Stimulated activated CD8-positive, alpha-beta memory T cell treated with anti-CD3 and anti-CD28 coated beads, Interleukin-7, amount 100 ng/mL, for 48 hours (primary cell): Measurements from ENCODE around the gene MATN3.

Experiments used
- DNase-seq, 2 donors: peaks; one replicate each; pipeline ENCODE4 v3.0.0-alpha.2; 2020; ENCODE audit warnings: low read depth in 1 of 2; ENCODE audit errors: extremely low read depth in 1 of 2

Gene MATN3

DNA sequence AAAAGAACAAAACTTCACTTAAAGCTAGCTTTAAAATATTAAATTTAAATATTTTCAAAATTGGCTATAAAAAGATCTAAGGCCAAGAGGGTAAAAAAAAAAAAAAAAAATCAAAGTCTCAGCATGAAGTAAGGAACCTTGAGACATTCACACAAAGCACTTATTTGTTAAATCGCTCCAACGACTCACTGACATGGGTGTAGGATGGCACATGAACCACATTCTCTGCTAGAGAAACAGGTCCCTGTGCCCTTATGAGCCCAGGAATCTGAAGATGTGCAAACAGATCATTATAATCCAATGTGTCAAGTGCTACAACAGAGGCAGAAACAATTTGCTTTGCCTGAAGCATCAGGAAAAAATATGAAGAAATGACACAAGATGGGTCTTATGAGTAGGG lies 25.2 kb upstream of the MATN3 start:
- no peak for DNase-seq

DNA sequence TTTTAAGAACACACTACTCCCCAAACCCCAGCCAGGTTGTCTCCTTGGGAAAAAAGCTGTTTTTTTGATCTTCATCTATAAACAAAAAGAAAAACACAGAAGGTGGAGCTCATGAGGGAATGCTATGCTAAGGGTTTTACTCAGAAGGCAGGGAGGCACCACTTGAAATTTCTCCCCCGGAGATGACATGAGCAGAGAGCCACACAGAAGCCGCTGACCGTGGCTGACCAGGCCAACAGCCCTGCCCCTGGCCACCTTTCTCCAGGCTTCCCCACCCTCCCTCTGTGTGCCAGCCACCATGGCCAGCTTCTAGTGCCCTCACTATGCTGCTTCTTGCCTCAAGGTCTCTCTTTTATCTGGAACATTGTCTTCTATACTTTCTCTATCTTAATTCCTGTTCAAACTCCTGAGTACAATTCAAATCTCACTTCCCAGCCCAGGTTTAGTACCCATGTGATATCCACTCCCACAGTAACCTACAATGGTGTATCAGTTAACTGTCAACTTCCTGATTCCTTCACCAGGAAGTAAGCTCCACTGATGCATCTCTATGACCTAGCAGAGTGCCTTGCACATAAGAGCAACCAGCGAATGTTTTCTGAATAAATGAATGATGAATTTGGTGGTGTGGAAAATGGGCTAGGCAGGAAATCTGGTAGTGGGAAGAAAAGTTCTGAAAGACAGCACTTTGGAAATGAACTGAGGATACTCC lies 23.6 kb upstream of the MATN3 start:
- no peak for DNase-seq

DNA sequence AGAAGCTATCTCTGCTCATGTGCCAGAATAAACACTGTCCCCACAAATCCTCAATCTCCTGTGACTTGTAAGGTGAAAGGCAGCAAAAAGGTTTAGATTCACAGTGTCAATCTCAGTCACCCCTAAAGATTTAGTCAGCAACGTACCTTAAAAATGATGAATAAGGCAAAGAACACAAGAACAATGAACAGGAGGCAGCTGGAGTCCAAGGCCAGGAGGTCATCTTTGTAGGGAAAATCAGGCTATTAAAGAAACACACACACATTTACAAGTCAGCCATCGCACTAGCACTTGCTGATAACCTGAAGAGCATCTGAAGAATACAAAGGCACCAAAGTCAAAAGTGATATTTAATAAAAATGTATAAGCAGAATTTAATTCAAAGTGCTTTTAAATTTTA lies 22.4 kb upstream of the MATN3 start:
- no peak for DNase-seq

GRCh38 chr2:20034218-20034617 lies 21.8 kb upstream of the MATN3 start:
- DNase-seq = no peak

DNA sequence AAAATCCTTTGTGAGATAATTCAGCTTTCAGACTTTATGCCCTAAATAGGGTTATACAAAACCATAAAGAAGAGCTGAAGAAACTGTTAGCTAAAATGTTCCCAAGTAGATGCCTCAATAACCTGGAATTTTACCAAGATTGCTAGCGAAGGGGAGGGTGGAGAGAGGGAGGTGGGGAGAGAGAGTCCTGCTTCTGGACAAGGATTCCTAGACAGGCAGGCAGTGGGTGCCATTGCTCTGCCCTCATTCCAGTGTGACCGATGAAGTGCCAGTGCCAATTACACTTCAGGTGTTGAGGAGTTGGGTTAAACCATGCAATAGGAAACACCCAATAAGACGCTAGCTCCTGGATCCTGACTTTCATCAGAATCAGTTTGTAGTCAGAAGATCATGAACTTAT lies 20.9 kb upstream of the MATN3 start:
- no peak for DNase-seq

- DNase-seq = no peak
Measured at GRCh38 chr2:20030224-20030623, 17.8 kb upstream of the MATN3 start.

- no peak for DNase-seq
Measured at GRCh38 chr2:20027705-20028434, 15.4 kb upstream of the MATN3 start.

GRCh38 chr2:20027260-20027677 lies 14.8 kb upstream of the MATN3 start:
- DNase-seq = no peak

DNA sequence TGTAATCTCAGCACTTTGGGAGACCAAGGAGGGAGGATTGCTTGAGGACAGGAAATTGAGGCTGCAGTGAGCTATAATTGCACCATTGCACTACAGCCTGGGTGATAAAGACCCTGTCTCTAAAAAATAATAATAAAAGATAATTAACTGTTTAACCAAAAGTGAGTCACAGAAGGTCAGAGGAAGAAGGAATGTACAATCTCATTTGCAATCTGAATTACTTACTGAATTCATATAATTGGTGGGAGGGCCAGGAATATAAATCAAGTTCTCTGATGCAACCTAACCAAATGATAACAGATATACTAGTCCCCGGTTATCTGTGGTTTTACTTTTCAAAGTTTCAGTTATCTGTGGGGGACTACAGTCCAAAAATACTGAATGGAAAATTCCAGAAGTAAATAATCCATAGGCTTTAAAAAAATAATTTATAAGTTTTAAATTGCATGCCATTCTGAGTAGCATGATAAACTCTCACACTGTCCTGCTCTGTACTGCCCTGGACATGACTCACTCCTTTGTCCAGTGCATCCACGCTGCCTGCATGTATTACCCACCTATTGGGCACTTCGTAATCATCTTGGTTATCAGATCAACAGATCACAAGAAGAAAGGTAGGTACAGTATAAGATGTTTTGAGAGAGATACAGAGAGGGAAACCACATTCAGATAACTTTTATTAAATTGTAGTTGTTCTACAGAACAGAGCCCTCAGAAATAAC lies 12.8 kb upstream of the MATN3 start:
- no peak for DNase-seq

GRCh38 chr2:20023688-20024087 lies 11.2 kb upstream of the MATN3 start:
- no peak for DNase-seq

DNA sequence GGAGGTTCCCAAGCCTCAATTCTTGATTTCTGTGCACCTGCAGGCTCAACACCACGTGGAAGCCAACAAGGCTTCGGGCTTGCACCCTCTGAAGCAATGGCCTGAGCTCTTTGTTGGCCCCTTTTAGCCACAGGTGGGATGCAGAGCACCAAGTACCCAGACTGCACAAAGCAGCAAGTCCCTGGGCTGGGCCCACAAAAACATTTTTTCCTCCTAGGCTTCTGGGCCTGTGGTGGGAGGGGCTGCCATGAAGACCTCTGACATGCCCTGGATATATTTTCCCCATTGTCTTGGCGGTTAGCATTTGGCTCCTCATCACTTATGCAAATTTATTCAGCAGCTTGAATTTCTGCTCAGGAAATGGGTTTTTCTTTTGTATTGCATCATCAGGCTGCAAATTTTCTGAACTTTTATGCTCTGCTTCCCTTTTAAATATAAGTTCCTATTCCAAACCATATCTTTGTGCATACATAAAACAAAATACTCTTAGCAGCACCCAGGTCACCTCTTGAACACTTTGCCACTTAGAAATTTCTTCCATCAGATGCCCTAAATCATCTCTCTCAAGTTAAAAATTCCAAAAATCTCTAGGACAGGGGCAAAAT lies 9.0 kb upstream of the MATN3 start:
- no peak for DNase-seq

DNA sequence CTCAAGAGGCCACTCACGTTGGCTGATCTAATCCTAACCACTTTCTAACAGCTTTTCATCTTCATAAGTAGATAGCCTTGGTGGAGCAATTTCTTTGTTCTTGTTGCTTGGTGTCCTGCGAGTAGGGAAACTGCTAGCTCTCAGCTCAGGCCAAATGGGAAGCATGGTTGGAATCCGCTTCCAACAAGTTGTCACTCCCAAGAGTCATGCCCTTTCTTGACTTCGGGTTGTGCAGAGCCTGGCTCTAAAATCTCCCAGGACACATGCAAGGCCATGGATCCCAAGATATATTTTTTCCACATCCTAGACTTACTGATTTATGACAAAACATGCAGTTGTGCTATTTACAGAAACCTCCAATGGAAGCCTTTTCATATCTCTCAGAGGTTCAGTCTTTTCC lies 7.3 kb upstream of the MATN3 start:
- no peak for DNase-seq

DNA sequence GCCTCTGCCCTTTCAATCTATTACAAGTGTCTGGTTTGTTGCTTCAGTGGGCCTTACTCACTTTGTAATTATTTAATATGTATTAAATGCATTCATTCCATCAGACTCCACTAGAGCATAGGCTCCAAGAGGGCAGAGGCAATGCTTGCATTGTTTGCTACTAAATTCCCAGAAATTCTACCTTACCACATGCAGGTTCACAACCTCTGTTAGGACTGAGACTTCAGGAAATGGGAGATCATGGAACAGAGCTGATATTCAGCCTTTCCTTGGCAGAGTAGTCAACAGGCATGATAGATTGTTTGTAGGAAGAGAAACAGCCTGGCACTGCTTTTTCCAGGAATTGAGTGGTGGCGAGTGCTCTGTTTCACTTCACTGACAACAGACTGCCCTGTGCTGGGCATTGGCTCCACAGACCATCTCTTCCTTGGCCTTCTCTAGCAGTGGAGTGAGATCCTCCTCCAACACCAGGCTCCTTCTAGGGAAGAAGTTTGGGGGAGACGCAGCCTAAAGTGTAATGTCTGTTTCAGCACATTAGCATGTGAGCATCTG lies 6.2 kb upstream of the MATN3 start:
- DNase-seq = no peak

DNA sequence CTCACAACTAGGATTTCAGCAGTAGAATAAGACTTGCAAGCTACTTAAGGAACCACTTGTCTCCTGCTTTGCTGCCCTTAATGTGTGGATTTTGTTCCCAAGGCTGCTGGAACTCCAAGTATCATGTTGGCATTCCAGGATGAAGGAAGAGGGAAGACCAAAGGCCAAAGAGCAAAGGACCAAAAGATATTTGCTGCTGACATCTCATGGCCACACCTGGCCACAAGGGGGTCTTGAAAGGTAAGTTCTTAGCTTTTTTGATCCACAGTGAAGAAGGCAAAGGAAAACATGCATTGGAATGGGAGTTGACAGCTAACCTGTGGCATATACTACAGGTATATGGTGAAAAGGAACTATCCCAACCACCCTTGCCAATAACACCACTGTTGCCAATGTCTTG lies 3.9 kb upstream of the MATN3 start:
- DNase-seq = no peak

DNA sequence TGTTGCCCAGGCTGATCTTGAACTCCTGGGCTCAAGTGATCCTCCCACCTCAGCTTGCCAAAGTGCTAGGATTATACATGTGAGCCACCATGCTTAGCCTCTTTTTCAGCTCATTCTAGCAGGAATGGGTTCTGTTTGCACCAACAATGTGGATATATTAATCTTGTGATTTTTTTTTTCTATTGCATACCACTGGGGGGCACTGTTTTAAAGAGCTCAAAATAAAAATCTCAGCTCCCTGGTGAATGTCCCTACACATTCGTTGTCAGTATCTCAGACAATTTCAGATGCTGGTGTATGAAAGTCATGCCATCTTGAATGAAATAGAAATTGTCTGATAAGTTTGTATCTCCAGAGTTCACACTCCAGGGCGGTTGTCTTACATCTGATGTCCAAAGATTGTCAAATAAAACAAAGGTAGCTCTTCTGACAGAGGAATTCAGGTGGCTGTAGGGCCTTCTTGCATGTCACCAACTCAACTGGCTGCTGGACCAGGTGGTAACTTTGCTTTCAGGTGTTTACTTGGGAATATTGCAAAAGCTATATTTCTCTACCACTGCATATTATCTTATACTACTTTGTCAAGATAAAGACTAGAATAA lies 3.1 kb upstream of the MATN3 start:
- DNase-seq = no peak

DNA sequence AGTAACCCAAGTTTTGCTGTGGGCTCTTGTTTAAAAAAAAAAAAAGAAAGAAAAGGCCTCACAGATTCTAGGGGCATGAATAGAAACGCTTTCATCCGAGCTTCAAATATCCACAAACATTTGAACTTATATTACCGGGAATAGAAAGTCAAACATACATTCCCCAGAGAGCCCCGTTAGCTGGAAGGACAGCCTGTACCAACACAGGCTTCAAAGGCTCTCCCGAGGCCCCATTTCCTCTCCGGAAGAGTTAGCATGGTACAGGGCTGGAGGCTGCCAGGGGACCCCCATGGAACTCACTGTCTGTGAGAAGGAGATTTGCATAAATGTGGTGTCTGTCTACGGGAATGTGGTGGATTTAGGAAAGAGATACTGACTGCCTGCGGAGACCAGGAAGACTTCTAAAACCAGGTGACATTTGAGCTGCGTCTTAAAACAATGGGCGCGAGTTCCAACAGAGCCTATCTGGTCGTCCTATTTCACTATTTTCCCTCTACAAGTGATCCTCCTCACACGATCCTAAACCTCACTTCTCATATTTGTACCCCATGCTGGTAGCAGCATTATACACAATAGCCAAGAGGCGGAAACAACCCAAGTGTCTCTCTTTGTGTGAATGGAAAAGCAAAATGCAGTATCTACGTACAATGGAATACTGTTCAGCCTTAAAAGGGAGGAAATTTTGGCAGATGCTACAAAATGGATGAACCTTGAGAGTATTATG lies 820 bp upstream of the MATN3 start:
- DNase-seq = no peak

DNA sequence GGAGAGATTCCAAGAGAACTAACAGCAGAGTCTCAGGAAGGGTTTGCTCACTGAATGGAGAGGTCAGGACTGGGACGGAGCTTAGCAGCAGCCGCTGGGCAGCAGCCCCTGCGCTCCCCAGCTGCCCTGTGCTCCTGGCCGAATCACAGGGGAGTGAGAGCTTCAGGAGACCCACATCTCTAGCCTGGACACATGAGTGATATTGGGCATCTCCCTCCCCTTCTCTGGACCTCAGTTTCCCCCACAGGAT lies 511 bp downstream of the MATN3 start:
- no peak for DNase-seq

DNA sequence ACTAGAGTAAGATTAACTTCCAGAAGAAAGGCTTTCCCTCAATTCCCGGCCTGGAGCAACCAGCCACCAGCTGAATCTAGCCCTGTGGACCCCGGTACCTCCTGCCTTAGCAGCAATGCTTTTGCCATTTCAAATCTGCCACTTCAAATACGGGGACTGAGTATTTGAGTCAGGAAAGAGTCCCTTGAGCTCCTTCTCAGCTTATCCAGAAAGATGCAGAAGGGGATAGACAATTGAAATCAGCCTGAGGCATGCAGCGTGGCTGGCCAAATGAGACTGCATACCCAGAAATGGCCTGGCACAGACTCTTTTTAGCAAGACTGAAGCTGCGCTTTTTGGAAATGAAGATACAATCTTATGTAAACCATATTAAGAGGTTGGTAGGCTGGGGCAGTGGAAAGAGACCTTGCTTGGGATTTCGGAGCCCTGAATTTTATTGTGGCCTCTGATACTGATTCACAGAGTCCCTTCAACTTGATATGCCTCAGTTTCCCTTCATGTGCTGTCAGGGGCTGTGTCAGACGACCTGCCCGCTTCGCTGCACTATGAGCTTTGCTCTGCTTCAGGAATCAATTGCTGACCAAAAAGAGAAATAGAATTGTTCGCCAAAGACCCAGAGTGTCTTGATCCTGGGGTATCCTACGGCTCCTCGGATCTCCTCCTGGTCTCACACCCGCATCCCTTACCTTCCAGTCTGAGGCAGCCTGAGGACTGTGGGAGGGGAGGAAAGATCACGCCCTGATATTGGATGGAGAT lies 1.0 kb downstream of the MATN3 start:
- DNase-seq = no peak

GRCh38 chr2:20008703-20009102 lies 3.8 kb downstream of the MATN3 start:
- no peak for DNase-seq
